DND-41 (cell line): ENCODE data around the gene TSHZ1.

Source experiments
- EZH2 ChIP-seq: IDR thresholded peaks from 3 replicates; pipeline ENCODE4 v1.6.1; 2012; ENCODE audit warnings: borderline replicate concordance, low read depth, mild to moderate bottlenecking, moderate library complexity, low read length, inconsistent platforms; ENCODE audit not compliant: severe bottlenecking
- TF ChIP-seq, protein P1 (sequence below): IDR thresholded peaks from 2 replicates; pipeline ENCODE4 v1.5.1; 2012; ENCODE audit warnings: borderline replicate concordance, low read length, moderate library complexity, mild to moderate bottlenecking; ENCODE audit not compliant: poor library complexity, severe bottlenecking; ENCODE audit errors: extremely low read depth

DNA sequence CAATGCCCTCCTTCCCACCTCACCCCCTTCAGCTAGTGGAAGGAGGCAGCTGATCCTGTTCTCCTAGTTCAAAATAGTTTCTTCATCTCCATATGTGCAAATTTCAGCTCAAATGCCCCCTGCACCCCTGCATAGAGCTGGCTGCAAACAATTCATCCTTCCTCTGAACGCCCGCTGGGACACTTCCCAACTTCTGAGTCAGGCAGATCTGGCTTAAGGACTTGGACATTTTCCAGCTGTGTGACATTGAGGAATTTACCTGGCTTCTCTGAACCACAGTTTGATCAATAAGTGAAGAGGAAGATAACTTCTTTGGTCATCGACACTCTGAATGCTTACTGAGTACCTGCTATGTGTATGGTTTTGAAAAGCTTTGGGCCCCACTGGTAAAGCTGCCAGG is 25.1 kb upstream of the TSHZ1 start:
- TF ChIP-seq EZH2: no peak
- TF ChIP-seq, protein P1, sequence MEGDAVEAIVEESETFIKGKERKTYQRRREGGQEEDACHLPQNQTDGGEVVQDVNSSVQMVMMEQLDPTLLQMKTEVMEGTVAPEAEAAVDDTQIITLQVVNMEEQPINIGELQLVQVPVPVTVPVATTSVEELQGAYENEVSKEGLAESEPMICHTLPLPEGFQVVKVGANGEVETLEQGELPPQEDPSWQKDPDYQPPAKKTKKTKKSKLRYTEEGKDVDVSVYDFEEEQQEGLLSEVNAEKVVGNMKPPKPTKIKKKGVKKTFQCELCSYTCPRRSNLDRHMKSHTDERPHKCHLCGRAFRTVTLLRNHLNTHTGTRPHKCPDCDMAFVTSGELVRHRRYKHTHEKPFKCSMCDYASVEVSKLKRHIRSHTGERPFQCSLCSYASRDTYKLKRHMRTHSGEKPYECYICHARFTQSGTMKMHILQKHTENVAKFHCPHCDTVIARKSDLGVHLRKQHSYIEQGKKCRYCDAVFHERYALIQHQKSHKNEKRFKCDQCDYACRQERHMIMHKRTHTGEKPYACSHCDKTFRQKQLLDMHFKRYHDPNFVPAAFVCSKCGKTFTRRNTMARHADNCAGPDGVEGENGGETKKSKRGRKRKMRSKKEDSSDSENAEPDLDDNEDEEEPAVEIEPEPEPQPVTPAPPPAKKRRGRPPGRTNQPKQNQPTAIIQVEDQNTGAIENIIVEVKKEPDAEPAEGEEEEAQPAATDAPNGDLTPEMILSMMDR: no peak
